Mesenchymal stem cell (in vitro differentiated cells and primary cell): Measurements from ENCODE around the gene CT45A10.
"Not testable (repeated sequence)": the region's sequence is repeated elsewhere in the genome, so short reads cannot be mapped to it uniquely, and the experiment has no call there.

Source experiments
- DNase-seq: peaks from one replicate; pipeline ENCODE4 v3.0.0-alpha.2; 2013
- H2AFZ ChIP-seq: one replicate; pipeline ENCODE4 v1.6.1; 2013; ENCODE audit warnings: low read depth, mild to moderate bottlenecking, control low read depth, inconsistent platforms, low read length, moderate library complexity
- H2AK5ac ChIP-seq: 2 replicates; pipeline ENCODE4 v1.6.1; 2013; ENCODE audit warnings: low read length, moderate library complexity, mild to moderate bottlenecking, inconsistent platforms; ENCODE audit not compliant: severe bottlenecking
- H2BK120ac ChIP-seq: one replicate; pipeline ENCODE4 v1.6.1; 2013; ENCODE audit warnings: low read depth, mild to moderate bottlenecking, inconsistent platforms, low read length, moderate library complexity
- H2BK12ac ChIP-seq, 2 experiments: one replicate each; pipeline ENCODE4 v1.6.1; 2013; ENCODE audit warnings: inconsistent platforms in 2 of 2, low read length in 2 of 2, mild to moderate bottlenecking in 2 of 2, moderate library complexity in 2 of 2, control low read depth in 1 of 2
- H2BK15ac ChIP-seq: one replicate; pipeline ENCODE4 v1.6.1; 2013; ENCODE audit warnings: mild to moderate bottlenecking, low read depth, inconsistent platforms; ENCODE audit not compliant: poor library complexity, severe bottlenecking
- H2BK5ac ChIP-seq: 2 replicates; pipeline ENCODE4 v1.6.1; 2013; ENCODE audit warnings: low read depth, mild to moderate bottlenecking, low read length, control low read depth, inconsistent platforms; ENCODE audit not compliant: poor library complexity, severe bottlenecking
- H3K14ac ChIP-seq, 2 experiments: one replicate each; pipeline ENCODE4 v1.6.1; 2013; ENCODE audit warnings: inconsistent platforms in 2 of 2, low read length in 2 of 2, control low read depth in 1 of 2, mild to moderate bottlenecking in 1 of 2, moderate library complexity in 1 of 2
- H3K18ac ChIP-seq, 2 experiments: one replicate each; pipeline ENCODE4 v1.6.1; 2013; ENCODE audit warnings: inconsistent platforms in 2 of 2, low read length in 2 of 2, control low read depth in 1 of 2, low read depth in 1 of 2, mild to moderate bottlenecking in 1 of 2
- H3K23ac ChIP-seq, 2 experiments: one replicate each; pipeline ENCODE4 v1.6.1; 2013; ENCODE audit warnings: inconsistent platforms in 2 of 2, low read length in 2 of 2, mild to moderate bottlenecking in 2 of 2, moderate library complexity in 2 of 2, control low read depth in 1 of 2
- H3K27ac ChIP-seq: 2 replicates; pipeline ENCODE4 v1.5.1; 2013; ENCODE audit warnings: mild to moderate bottlenecking, moderate library complexity, low read length, control low read depth, inconsistent platforms; ENCODE audit not compliant: poor library complexity, severe bottlenecking
- H3K27me3 ChIP-seq, 2 experiments: 2 replicates each; pipeline versions ENCODE4 v1.6.1 to v1.7.0; 2013; ENCODE audit warnings: low read length in 2 of 2, mild to moderate bottlenecking in 2 of 2, moderate library complexity in 2 of 2, control low read depth in 1 of 2, inconsistent platforms in 1 of 2; ENCODE audit not compliant: control insufficient read depth in 1 of 2, insufficient read depth in 1 of 2
- H3K36me3 ChIP-seq, 2 experiments: 2 replicates each; pipeline versions ENCODE4 v1.6.1 to v1.7.0; 2013; ENCODE audit warnings: low read length in 2 of 2, control low read depth in 1 of 2, inconsistent platforms in 1 of 2, low read depth in 1 of 2, mild to moderate bottlenecking in 1 of 2; ENCODE audit not compliant: insufficient read depth in 2 of 2, control insufficient read depth in 1 of 2
- H3K4ac ChIP-seq, 2 experiments: one replicate each; pipeline ENCODE4 v1.6.1; 2013; ENCODE audit warnings: inconsistent platforms in 2 of 2, low read length in 2 of 2, mild to moderate bottlenecking in 2 of 2, moderate library complexity in 2 of 2, control low read depth in 1 of 2, low read depth in 1 of 2
- H3K4me1 ChIP-seq: 2 replicates; pipeline ENCODE4 v1.6.1; 2013; ENCODE audit warnings: low read depth, low read length, control low read depth; ENCODE audit not compliant: control insufficient read depth, insufficient read depth
- H3K4me2 ChIP-seq: 2 replicates; pipeline ENCODE4 v1.6.1; 2013; ENCODE audit warnings: low read length, mild to moderate bottlenecking, inconsistent platforms; ENCODE audit not compliant: poor library complexity, severe bottlenecking
- H3K4me3 ChIP-seq, 2 experiments: 2 replicates each; pipeline versions ENCODE4 v1.5.1 to v1.7.0; 2013; ENCODE audit warnings: low read length in 2 of 2, mild to moderate bottlenecking in 2 of 2, control low read depth in 1 of 2, low read depth in 1 of 2; ENCODE audit not compliant: insufficient read depth in 1 of 2
- H3K79me1 ChIP-seq: replicated peaks from 2 replicates; pipeline ENCODE4 v1.6.1; 2013; ENCODE audit warnings: mild to moderate bottlenecking, control low read depth, low read length, inconsistent platforms; ENCODE audit not compliant: poor library complexity, severe bottlenecking
- H3K9ac ChIP-seq: 2 replicates; pipeline ENCODE4 v1.7.0; 2013; ENCODE audit warnings: mild to moderate bottlenecking, low read length, moderate library complexity
- H3K9me3 ChIP-seq: 2 replicates; pipeline ENCODE4 v1.7.0; 2013; ENCODE audit warnings: mild to moderate bottlenecking, low read length; ENCODE audit not compliant: control insufficient read depth
- H4K8ac ChIP-seq: one replicate; pipeline ENCODE4 v1.6.1; 2013; ENCODE audit warnings: inconsistent platforms, mild to moderate bottlenecking, low read length, moderate library complexity
- H4K91ac ChIP-seq: one replicate; pipeline ENCODE4 v1.6.1; 2013; ENCODE audit warnings: mild to moderate bottlenecking, low read length, inconsistent platforms
- WGBS: methylation state at CpG from one replicate; pipeline ENCODE4 v1.1.7; 2013; ENCODE audit warnings: mixed read lengths; 5-methylcytosine and 5-hydroxymethylcytosine counted together

CT45A10 gene

DNA sequence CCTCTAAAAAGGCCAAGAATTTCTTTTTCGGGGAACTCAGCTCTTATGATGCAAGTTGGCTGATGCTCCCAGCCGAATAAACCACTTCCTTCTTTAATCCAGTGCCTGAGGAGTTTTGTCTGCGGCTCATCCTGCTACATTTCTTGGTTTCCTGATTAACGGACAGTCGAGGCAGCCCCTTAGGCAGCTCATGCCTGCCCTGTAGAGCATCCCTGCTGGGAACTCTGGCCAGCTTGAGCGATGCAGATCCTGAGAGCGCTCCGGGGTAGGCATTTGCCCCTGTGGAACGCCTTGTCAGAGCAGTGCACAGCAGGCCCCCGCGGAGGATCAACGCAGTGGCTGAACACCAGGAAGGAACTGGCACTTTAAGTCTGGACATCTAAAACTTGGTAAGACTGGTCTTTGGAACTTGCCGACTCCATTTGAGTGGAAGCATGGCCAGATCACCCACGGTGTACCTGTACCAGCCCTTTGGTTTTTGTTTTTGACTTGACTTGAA lies 3.1 kb downstream of the CT45A10 start:
- Histone ChIP-seq H3K18ac (no peak overlapping the region), H2BK15ac (no peak overlapping the region), H3K27ac (no peak overlapping the region), H3K4me3 (no peak overlapping the region), H3K4me1 (no peaks in the 10 kb centered on the region), H2BK120ac (no peak overlapping the region), H3K27me3 (no peaks in the 10 kb centered on the region), H3K4ac (no peak overlapping the region), H3K9me3 (no peaks in the 10 kb centered on the region), H3K23ac (no peak overlapping the region), H2AFZ (no peak overlapping the region), H3K9ac (no peak overlapping the region), H3K79me1 (no peaks in the 10 kb centered on the region), H4K8ac (no peak overlapping the region), H3K4me2 (no peak overlapping the region), H3K14ac (no peak overlapping the region), H4K91ac (no peak overlapping the region), H3K36me3 (no peaks in the 10 kb centered on the region), H2BK5ac (no peak overlapping the region), H2AK5ac (no peak overlapping the region), H2BK12ac (no peak overlapping the region)
- DNase-seq: no peak
- 77% methylated on average over 14 of the region's 14 CpGs for WGBS

DNA sequence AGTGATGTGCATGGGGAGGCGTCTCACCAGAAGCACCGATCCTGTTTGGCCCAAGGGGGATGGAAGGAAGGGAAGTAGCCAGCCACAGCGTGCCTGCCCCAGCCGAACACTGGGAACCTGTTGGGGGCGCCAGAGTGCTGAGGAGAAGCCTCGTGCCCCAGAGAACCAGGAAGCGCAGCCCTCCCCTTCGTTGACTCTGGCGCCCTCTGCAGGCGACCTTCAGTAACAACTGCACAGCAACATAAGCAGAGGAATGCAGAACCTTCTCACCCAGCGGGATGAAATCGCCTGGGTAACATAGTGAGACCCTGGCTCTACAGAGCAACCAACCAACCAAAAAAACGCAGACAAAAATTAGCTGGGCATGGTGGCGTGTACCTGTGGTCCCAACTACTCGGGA lies 4.3 kb downstream of the CT45A10 start:
- H3K4me3 ChIP-seq, H4K91ac ChIP-seq, H3K27ac ChIP-seq: not testable (repeated sequence)

DNA sequence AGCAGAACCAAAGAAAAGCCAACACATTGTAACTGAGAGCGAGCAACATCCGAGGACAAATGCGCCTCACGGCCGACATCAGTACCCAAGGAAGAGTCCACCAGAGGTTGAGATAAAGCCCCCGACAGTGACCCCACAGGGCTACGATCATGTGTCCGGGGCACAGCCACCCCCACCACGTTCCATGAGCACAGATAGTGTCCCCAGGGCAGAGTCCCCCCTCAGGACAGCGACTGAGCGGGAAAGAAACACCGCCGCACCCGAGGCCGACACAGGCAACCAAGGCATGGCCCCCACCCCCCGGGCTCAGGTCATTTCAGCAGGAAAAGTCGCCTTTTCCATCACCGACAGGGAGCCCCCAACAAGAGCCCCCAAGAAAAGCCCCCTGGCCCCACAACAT lies 5.0 kb downstream of the CT45A10 start:
- H3K27me3 ChIP-seq, H4K91ac ChIP-seq, H3K4me1 ChIP-seq, DNase-seq, H2AFZ ChIP-seq, H3K9me3 ChIP-seq, H3K14ac ChIP-seq, H3K4me3 ChIP-seq, H2BK120ac ChIP-seq, H2AK5ac ChIP-seq, H3K4ac ChIP-seq, H3K4me2 ChIP-seq, H4K8ac ChIP-seq, H3K9ac ChIP-seq, H2BK15ac ChIP-seq, H2BK5ac ChIP-seq, H3K23ac ChIP-seq, H3K36me3 ChIP-seq, H3K79me1 ChIP-seq, H3K18ac ChIP-seq, H3K27ac ChIP-seq, H2BK12ac ChIP-seq: not testable (repeated sequence)
- no CpG with 5 or more reads among the region's 18 CpGs for WGBS

More for the DNA sequence above, 4.3 kb downstream of the CT45A10 start:
- WGBS: 92% methylated on average over 5 of the region's 15 CpGs
- H3K9ac ChIP-seq, H2BK120ac ChIP-seq, H2BK5ac ChIP-seq, DNase-seq, H4K8ac ChIP-seq, H3K9me3 ChIP-seq, H3K23ac ChIP-seq, H3K14ac ChIP-seq, H3K4me2 ChIP-seq, H3K4ac ChIP-seq, H2BK12ac ChIP-seq, H3K27me3 ChIP-seq, H2BK15ac ChIP-seq, H3K36me3 ChIP-seq, H3K18ac ChIP-seq, H2AK5ac ChIP-seq, H3K4me1 ChIP-seq, H2AFZ ChIP-seq, H3K79me1 ChIP-seq: not testable (repeated sequence)

DNA sequence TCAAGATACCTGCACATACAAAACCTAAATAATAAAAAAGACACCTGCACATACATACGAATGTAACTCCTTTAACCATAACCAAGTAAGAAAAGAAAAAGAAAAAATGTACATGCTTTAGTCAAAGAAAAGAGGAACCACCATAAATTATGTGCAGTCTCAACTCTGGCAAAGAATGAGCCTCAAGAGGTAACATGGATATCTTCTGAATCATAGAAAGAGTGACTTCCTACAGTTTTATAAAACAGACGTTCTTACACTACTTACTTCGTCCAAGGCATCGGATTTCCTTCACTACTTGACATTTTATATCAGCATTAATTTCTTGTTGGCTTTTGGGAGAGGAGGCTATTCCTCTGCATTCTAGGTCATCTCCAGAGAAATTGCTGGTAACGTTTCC lies 10.5 kb downstream of the CT45A10 start:
- H3K4me3 ChIP-seq, H3K4me1 ChIP-seq, H2AK5ac ChIP-seq, DNase-seq, H3K9ac ChIP-seq, H3K4me2 ChIP-seq, H4K8ac ChIP-seq, H3K14ac ChIP-seq, H2BK15ac ChIP-seq, H3K27me3 ChIP-seq, H3K79me1 ChIP-seq, H2AFZ ChIP-seq, H3K27ac ChIP-seq, H3K18ac ChIP-seq, H2BK120ac ChIP-seq, H3K23ac ChIP-seq, H4K91ac ChIP-seq, H3K9me3 ChIP-seq, H2BK12ac ChIP-seq, H2BK5ac ChIP-seq, H3K4ac ChIP-seq, H3K36me3 ChIP-seq: not testable (repeated sequence)
- no CpG with 5 or more reads among the region's 5 CpGs for WGBS
